ENCODE measurements around the gene TEX29.

Gene TEX29

GRCh38 chr13:111319998-111320911 is at the start of gene TEX29:
TEX29 (plus strand) TSS chr13:111320642; CDS start chr13:111320891, 249 bp downstream.
- no peak for DNase-seq (ENCODE audit: low read depth in 2 of 2)

- no peak for DNase-seq (ENCODE audit: low read depth in 2 of 2)
Measured at GRCh38 chr13:111270765-111271698, 49.4 kb upstream of the TEX29 start.

- DNase-seq (ENCODE audit: low read depth in 2 of 2), result no peak
Measured at GRCh38 chr13:111272117-111272516, 48.3 kb upstream of the TEX29 start.

GRCh38 chr13:111275382-111275781 is 45.1 kb upstream of the TEX29 start:
- no peak for DNase-seq (ENCODE audit: low read depth in 2 of 2)

- no peak for DNase-seq (ENCODE audit: low read depth in 2 of 2)
Measured at GRCh38 chr13:111275995-111276618, 44.3 kb upstream of the TEX29 start.

- DNase-seq (ENCODE audit: low read depth in 2 of 2), result no peak
Measured at GRCh38 chr13:111278258-111278657, 42.2 kb upstream of the TEX29 start.

- DNase-seq (ENCODE audit: low read depth in 2 of 2), result no peak
Measured at GRCh38 chr13:111278743-111279652, 41.4 kb upstream of the TEX29 start.

- no peak for DNase-seq (ENCODE audit: low read depth in 2 of 2)
Measured at GRCh38 chr13:111280226-111280625, 40.2 kb upstream of the TEX29 start.

- DNase-seq (ENCODE audit: low read depth in 2 of 2), result no peak
Measured at GRCh38 chr13:111280681-111281585, 39.5 kb upstream of the TEX29 start.

GRCh38 chr13:111281751-111282311 is 38.6 kb upstream of the TEX29 start:
- no peak for DNase-seq (ENCODE audit: low read depth in 2 of 2)

- DNase-seq (ENCODE audit: low read depth in 2 of 2), result no peak
Measured at GRCh38 chr13:111282425-111282824, 38.0 kb upstream of the TEX29 start.

- no peak for DNase-seq (ENCODE audit: low read depth in 2 of 2)
Measured at GRCh38 chr13:111282997-111283396, 37.4 kb upstream of the TEX29 start.

- DNase-seq (ENCODE audit: low read depth in 2 of 2), result no peak
Measured at GRCh38 chr13:111283457-111283856, 37.0 kb upstream of the TEX29 start.

- DNase-seq (ENCODE audit: low read depth in 2 of 2), result no peak
Measured at GRCh38 chr13:111283991-111284390, 36.5 kb upstream of the TEX29 start.

GRCh38 chr13:111284565-111284964 is 35.9 kb upstream of the TEX29 start:
- no peak for DNase-seq (ENCODE audit: low read depth in 2 of 2)

- no peak for DNase-seq (ENCODE audit: low read depth in 2 of 2)
Measured at GRCh38 chr13:111286162-111286561, 34.3 kb upstream of the TEX29 start.

- DNase-seq (ENCODE audit: low read depth in 2 of 2), result no peak
Measured at GRCh38 chr13:111286749-111287148, 33.7 kb upstream of the TEX29 start.

- DNase-seq (ENCODE audit: low read depth in 2 of 2), result no peak
Measured at GRCh38 chr13:111287201-111287600, 33.2 kb upstream of the TEX29 start.

GRCh38 chr13:111288276-111288675 is 32.2 kb upstream of the TEX29 start:
- no peak for DNase-seq (ENCODE audit: low read depth in 2 of 2)

- no peak for DNase-seq (ENCODE audit: low read depth in 2 of 2)
Measured at GRCh38 chr13:111289251-111289650, 31.2 kb upstream of the TEX29 start.
